GM03348 (cell line): ENCODE measurements around the gene MUC5AC.
"Not testable (repeated sequence)": the region's sequence is repeated elsewhere in the genome, so short reads cannot be mapped to it uniquely, and the experiment has no call there.

Source experiments
- DNase-seq: peaks from one replicate; pipeline ENCODE4 v3.0.0; 2012; ENCODE audit warnings: low spot score

Gene MUC5AC

DNA sequence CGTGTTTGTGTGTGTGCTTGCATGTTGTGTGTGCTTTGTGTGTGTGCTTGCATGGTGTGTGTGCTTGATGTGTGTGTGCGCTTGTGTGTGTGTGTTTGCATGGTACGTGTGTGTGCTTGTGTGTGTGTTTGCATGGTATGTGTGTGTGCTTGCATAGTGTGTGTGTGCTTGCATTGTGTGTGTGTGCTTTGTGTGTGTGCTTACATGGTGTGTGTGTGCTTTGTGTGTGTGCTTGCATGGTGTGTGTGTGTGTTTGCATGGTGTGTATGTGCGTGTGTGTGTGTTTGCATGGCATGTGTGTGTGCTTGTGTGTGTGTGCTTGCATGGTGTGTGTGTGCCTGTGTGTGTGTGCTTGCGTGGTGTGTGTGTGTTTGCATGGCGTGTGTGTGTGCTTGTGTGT, 10.0 kb upstream of the MUC5AC start:
- no peak for DNase-seq

DNA sequence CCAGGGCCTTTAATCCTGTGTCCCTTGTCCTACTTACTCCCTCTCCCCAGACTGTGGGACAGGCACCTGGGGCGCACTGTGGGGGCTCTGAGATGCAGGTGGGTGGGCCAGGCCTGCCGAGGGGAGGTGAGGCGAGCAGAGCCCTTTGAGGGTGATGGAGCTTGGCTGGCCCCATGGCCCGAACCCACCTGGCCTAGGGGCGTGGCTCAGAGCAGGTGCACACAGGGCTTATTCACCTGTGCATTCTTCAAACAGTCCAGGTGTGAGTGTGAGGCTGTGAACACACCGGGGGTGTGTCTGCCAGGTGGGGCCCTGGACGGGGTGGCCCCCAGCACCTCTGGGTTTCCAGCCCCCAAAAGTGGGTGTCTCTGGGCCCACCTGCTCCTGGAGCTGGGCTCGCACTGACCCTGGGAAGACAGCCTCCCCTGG, 9.0 kb upstream of the MUC5AC start:
- DNase-seq = no peak

DNA sequence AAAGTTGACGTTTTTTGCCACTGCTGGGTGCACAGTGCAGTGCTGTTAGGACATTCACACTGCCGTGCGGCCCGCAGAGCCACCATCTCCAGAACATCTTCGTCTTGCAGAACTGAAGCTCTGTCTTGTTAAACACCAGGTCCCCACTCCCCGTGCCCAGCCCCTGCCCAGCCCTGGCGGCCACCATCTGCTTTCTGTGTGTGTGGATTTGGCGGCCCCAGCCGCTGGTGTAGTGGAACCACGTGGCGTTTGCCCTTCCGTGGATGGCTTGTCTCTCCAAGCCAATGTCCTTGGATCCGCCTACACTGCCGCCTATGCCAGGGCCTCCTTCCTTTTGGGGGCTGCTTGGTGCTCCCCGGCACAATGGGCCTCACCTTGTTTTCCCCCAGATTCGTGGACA, 8.2 kb upstream of the MUC5AC start:
- peak; percentile 2 for DNase-seq

DNA sequence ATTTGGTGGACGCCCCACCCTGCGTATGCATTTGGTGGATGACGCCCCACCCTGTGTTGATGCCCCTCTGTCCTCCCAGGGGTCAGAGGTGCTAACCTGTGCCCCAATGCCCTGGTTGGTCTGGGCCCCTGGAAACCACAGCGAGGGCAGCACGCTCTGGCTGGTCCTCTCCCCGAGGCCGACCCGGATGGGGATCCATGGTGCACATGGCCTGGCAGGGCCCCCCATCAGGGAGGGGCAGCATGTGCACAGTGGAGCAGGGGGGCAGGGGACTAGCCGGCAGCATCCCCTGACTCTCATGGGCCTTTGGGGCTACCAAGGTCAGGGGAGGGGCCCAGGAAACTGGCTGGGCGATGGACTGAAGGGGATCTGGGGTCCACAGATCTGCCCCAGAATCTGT, 7.6 kb upstream of the MUC5AC start:
- no peak for DNase-seq

DNA sequence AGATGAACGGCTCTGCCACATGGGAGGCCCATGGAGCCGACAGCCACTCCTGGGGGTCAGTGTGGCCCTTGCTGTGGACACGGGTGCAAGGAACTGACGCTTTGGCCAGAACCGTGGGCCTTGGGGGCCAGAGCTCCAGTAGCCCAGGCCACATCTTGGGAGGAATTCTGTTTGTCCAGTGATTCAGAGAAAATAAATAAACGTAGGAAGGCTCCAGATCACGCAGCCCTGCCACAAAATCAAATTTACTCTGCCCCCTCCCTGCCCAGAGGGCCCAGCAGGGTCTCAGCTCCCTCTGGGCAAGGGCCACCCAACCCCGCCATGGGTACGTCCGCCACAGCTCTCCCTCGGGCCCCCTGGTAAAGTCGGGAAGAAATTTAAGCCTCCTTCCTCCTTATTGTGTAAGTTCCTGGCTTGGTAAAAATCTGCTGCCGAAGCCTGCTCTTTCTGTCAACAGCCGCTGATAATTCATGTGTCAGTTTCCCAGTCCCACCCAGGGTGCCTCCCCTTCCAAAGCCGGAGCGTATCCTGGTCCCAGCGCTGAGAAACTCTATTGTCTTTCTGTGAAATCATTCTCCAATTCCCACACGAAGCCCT, 6.9 kb upstream of the MUC5AC start:
- DNase-seq = peak; percentile 58

DNA sequence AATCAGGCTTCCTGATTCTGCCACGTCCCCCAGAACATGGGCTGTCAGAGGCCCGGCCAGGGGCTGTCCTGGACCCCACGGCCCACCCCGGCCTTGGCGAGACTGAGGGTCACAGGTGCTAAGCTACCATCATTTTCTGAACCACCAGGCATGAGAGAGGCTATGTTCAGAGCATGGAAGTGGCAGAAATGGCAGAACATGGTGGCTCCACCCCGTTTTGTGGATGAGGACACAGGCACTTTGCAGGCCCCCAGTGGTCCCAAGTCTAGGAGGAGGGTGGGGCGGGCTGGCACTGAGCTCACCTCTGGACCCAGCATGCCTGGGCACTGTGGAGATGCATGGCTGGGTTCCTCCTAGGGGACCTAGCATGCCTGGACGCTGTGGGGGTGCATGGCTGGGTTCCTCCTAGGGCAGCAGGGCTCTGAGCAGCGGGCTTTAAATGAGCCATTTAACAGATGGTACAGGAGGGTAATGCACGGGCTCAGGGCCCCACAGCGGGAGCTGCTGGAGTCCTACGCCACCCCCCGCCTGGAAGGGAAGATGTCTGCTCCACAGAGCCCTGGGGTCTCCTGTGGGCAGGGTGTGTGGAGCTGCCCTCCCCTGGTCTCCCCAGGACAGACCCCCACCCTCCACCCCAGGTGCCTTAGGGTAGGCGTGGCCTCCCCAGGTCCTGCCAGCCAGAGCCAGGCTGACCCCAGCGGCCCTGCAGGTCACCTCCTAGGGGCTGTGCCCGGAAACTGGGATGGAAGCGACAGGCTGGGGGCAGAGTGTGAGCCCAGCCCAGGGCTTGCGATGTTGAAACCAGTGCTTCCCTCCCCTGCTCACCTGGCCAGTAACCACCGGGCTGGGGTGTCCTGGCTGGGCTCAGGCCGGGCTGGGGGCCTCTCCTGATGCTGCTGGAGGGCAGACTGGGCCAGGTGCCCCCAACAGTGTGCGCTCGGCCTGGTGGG, 6.1 kb upstream of the MUC5AC start:
- peak; percentile 7 for DNase-seq

DNA sequence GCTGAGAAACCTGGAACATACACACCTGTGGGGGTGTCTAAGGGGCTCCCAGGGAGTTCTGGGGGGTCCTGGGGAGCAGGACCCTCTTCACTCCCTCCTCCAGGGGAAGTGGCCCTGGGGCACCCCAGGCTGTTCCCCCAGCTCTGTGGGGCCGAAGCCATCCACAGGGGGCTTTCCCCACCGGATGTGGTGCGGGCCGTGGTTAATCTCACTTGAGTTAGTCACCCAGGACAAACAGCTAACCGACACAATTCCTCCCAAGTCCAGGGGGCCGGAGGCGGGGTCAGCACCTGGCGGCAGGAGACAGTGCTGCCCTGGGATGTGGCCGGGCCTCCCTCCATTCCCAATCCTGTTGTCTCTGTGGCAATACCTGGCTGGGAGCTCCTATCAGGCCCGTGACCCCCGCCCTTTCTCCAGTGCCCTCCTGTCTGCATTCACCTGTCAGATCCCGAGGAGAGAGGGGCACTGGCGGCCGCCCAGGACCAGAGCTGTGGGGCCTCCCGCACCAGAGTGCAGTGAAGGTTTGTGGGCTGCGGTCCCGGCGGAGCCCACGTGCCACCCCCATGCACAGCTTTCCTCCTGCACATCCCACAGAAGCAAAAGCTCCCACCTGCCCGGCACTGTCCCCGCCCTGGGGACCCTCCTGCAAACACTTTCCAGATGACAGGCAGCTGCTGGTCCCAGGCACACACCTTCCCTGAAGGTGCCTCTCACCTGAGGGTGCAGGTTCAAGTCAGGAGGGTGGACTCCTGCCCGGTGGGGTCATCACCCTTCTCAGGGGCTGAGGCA, 5.2 kb upstream of the MUC5AC start:
- DNase-seq = peak; percentile 11

DNA sequence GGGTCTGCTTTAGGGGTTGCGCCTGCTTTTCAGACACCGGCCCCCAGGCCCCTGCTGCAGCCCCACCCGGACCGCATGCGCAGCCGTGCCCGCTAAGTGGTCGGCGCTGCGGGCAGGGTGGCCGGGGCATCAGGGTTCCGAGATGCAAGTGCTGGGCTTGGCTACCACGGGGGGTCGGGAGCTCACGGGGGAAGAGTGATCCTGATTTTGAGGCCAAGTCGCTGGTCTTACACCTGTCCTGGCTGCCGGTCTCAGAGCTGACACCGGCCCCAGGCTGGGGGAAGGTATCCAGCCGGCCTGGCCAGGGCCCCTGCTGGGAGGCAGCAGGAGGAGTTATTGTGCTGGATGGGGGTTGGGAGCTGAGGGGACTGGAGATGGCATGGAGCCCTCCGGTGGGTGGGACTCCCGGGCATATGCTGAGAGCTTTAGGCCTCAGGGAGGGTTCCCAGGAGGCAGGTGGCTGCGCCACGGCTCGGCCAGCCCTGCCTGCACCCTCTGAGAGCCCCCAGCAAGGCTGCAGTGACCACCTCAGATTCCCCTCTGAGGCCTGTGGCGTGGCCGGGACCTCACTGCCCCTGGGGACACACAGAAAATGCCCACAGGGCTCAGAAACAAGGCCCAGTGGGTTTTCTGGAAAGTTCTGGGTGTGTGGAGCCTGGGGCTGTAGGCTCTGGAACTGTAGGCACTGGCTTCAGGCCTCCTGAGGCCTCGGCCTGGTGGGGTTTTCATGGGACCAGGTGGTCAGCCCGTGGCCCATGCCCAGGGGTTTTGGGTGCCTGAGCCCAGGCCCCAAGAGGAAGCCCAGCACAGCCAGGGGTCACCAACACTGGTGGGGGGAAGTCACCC, 4.4 kb upstream of the MUC5AC start:
- DNase-seq = no peak

DNA sequence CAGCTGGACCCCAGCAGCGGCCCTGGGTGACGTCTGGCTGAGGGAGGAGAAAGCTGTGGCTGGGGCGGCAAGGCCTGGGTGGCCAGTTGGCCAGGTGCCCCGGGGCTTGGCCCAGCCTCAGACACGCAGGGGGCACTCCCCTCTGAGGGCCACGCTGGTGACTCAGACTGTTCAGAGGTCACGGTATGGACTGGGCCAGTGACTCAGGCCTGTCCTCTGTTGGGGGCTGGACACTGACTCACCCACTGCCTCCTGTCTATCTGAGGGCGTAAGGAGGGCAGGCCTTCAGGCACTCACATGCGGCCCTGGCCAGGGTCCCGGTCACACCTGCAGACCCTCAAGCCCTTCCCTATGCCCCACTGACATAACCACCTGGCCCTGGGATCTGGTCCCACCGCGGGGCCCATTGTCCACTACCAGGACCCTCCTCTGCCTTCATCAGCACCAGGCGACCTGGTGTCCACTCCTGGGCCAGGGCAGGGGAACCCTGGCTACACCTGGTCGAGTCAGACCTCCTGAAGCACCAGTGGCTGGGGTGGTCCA, 3.7 kb upstream of the MUC5AC start:
- peak; percentile 88 for DNase-seq

DNA sequence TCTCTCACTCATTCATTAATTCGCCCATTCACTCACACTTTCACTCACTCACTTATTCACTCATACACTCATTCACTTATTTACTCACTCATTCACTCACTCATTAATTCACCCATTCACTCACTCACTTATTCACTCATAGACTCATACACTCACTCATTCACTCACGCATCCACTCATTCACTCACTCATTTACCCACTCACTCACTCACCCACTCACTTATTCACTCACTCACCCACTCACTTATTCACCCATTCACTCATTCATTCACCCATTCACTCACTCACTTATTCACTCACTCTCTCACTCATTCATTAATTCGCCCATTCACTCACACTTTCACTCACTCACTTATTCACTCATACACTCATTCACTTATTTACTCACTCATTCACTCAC, 3.1 kb upstream of the MUC5AC start:
- DNase-seq = not testable (repeated sequence)

DNA sequence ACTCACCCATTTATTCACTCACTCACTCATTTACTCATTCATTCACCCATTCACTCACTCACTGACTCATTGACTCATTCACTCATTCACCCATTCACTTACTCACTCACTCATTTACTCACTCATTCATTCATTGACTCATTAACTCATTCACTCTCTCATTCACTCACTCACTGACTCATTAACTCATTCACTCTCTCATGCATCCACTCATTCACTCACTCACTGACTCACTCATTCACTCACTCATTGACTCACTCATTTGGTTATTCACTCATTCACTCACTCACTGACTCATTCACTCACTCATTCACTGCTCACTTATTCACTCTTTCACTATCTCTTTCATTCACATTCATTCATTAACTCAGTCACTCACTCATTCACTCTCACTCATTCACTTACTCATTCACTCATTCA, 2.5 kb upstream of the MUC5AC start:
- DNase-seq = no peak

DNA sequence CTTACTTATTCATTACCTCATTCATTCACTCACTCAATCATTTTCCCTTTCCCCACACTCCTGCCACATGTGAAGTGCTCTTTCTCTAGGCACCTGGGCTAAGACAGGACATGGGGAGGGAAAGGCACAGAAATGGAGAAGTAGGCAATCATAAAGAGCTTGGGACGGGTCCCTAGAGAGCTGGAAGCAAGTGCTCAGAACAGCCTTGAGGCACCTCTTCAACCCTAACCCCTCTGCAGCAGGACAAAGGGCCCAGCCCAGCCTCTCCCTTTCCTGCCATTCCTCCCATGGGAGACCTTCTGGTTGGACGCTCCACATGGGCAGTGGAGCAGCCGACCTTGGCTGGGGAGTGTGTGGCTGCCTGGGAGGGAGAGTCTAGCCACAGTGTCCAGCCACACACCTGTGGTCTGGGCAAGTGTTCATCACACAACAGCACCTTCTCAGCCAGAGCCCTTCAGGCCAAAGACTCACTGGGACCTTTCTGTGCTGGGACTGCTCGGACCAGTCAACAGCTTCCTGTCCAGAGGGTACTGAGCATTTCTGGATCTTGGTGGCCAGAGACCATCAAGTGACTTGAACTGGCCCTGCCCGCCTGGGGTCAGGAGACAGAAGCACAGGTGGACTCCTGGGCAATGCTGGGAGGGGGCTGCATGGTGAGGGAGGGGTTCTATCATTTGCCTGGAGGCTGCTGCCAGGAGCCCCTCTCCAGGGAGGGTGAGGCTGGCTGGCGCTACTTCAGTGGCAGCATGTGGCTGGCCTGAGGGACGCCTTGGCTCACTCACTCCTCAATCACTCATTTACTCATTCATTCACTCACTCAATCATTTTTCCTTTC, 1.0 kb upstream of the MUC5AC start:
- DNase-seq = no peak

DNA sequence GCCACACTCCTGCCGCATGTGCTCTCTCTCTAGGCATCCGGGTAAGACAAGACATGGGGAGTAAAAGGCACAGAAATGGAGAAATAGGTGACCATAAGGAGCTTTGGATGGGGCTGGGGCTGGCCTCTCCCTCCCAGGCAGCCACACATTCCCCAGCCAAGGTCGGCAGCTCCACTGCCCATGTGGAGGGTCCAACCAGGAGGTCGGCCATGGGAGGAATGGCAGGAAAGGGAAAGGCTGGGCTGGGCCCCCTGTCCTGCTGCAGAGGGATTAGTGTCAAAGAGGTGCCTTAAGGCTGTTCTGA, 460 bp upstream of the MUC5AC start:
- no peak for DNase-seq

DNA sequence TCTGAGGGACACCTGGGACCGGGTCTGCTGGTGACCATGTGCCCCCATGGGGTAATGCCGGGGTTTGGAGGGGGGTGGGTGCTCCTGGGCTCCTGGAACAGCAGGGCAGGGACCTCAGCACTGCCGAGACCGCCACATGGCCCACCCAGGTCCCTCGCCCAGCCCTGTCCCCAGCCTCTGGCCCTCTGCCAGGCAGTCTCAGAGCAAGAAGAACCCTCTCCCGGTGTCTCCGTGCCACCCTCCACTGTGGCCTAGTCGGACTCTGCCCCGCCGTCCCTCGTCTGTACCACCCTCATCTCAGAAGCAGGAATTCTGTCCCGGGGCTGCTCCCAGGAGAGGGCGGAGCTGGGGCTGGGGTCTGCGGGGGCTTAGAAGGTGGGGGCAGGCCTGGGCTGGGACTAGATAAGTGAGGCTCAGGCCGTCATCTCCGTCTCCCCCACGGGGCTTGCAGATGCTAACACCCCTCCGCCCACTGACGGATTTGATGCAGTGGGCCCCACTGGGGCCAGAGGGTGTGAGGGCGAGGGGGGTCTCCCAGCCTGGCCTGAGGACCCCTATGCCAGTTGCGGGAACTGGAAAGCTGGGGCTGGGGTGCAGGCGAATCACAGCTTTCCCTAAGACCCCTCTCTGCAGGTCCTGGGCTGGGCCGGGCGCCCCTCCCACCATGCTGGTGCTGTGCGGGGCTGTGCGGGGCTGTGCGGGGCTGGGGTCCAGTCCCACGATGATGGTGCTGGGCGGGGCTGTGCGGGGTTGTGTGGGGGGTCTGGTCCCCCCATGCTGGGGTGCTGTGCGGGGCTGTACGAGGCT, 1.1 kb downstream of the MUC5AC start:
- no peak for DNase-seq

DNA sequence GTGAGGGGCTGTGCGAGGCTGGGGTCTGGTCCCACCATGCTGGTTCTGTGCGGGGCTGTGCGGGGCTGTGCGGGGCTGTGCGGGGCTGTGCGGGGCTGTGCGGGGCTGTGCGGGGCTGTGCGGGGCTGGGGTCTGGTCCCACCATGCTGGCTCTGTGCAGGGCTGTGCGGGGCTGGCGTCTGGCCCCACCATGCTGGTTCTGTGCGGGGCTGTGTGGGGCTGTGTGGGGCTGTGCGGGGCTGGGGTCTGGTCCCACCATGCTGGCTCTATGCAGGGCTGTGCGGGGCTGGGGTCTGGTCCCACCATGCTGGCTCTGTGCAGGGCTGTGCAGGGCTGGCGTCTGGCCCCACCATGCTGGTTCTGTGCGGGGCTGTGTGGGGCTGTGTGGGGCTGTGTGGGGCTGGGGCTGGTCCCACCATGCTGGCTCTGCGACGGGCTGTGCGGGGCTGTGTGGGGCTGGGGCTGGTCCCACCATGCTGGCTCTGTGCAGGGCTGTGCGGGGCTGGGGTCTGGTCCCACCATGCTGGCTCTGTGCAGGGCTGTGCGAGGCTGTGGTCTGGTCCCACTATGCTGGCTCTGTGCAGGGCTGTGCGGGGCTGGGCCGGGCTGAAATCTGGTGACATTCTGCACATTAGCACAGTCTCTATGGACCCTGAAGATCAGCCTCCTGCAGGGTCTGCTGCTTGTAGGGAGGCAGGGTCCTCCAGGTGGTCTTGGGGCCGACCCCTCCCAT, 1.9 kb downstream of the MUC5AC start:
- DNase-seq = not testable (repeated sequence)

DNA sequence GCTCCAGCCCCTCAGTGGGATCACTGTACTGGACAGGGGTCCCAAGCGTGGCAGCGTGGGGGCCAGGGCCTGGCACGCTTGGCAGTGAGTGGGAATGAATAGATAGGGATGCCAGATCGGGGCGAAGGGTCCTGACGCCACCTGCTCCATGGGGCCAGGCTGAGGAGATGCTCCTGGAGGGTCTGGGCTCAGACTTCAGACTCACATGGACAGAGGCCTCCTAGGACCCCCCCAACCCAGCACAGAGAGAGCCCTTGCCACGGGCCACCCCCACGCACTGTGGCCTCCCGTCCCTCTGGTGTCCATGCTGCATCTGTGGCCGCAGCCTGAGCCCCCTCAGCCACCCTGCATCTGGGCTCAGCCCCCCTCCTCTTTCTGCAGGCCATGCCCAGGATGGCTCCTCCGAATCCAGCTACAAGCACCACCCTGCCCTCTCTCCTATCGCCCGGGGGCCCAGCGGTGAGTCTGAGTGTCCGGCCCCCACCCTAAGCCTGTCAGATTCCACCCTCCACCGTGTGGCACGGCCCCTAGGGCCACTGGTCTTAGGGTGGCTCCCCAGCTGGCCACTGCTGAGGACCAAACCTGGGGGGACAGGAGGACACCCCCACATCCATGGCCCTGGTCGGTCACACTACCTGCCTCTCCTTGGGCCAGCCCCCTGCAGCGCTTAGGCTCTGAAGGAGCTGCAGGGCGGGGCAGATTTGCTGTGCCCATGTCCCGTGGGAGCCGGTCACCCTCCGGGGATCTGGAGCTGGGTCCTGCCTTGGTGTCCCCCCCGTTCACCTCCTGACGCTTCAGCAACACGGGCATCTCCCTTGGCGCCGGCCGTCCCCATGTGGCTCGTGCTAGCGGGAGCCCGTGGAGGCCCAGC, 2.7 kb downstream of the MUC5AC start:
- DNase-seq = no peak

DNA sequence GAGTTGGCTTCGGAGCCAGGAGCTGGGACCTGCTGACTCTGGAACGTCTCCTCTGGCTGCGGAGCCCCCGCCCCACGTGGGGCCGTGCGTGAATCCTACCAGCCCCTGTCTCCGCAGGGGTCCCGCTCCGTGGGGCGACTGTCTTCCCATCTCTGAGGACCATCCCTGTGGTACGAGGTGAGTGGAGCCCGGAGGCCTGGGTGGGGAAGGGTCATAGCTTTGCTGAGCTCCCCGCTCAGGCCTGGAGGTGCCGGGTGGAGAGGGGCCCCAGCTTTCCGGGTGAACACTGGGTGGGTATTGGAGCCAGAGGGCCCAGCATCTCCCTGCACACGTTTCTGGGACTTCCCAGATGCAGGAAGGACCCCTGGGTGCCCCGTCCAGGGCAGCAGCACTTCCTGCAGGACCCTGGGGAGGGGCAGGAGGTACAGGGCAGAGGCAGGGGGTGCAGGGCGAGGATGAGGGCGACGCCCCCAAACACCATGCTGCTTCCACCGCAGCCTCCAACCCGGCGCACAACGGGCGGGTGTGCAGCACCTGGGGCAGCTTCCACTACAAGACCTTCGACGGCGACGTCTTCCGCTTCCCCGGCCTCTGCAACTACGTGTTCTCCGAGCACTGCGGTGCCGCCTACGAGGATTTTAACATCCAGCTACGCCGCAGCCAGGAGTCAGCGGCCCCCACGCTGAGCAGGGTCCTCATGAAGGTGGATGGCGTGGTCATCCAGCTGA, 3.8 kb downstream of the MUC5AC start:
- DNase-seq = no peak

DNA sequence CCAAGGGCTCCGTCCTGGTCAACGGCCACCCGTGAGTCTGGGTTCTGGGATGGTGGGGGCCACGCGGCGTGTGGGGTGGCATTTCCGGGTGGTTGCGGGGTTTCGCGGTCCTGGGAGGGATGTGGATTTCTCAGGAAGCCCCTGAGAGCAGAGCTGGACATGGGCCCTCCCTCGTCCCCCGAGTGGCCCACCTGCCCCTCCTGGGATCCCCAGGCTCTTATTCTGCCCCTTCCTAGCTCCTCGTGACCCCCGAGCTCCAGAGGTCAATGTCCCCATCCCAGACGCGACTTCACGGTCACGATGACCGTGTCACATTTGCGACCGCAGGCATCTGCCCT, 4.4 kb downstream of the MUC5AC start:
- DNase-seq = no peak
